H1 (cell line): ENCODE data around the gene ATP6AP1. TPM values are rescaled to one million over a fixed set of nuclear protein-coding genes. Genes with fewer than 3 reads are reported as not detected.

Experiments used
- polyA plus RNA-seq, 7 experiments: library from polyadenylated mRNA; depleted of rRNA in 3 of 7; stranded (reverse) in 5 of 7; unstranded in 2 of 7; fragments of >200 nt in 5 of 7; fragments of 200-250 nt in 2 of 7; gene quantifications; 1 replicate in 5 of 7; 2 replicates in 1 of 7; 4 replicates in 1 of 7; pipeline versions ENCODE4 v1.2.1 to v1.2.3, GENCODE V29; 2011 to 2013; ENCODE audit warnings: missing spikeins in 2 of 7, mixed read lengths in 2 of 7
- total RNA-seq: library from RNA; stranded (reverse); fragmentation: NEBNext Ultra II Directional; extraction: Animal tissue kit (Norgen Biotek cat#: 25700); gene quantifications from 2 replicates; pipeline ENCODE4 v1.2.1, GENCODE V29; 2021
- TF ChIP-seq, protein P1 (sequence below), 3 experiments: IDR thresholded peaks; 1 replicate in 2 of 3; 2 replicates in 1 of 3; pipeline versions ENCODE4 v1.5.1 to v1.6.1; 2011; ENCODE audit warnings: low read length in 3 of 3, mild to moderate bottlenecking in 3 of 3, inconsistent platforms in 2 of 3, low read depth in 1 of 3, moderate library complexity in 1 of 3; ENCODE audit not compliant: insufficient read depth in 1 of 3; ENCODE audit errors: control extremely low read depth in 1 of 3

The ATP6AP1 gene
- total and polyA plus RNA-seq, 2 of the 8 experiments (the other 6 are each of a cell fraction or from before 2014, with no cell fraction given) = 44.6 to 80.8 TPM

DNA sequence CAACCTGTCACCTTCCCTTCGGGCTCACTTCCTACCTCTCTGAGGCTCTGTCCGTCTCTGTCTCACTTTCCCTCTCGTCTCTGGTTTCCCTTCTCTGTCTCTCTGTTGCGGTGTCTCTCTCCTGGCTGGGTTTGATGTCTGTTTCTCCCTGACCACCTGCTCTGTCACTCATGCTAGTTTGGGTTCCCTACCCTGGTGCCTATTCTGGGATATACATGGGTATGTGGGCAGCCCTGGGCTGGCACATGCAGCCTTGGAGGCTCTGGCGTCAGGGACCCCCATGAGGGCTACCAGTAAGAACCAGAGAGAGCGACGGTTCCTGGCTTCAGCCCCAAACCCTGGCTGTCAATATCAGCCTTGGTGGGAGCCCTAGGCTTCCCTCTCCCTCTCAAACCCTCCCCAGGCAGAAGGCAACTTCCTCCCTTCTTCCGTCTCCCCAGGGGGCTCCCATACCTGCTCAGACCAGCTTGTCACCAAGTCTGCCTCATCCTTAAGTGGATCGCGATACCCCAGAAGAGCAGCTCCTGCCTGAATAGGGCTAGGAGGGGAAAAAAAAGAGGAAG, 19.7 kb upstream of the ATP6AP1 start (continued):
- TF ChIP-seq, protein P1, sequence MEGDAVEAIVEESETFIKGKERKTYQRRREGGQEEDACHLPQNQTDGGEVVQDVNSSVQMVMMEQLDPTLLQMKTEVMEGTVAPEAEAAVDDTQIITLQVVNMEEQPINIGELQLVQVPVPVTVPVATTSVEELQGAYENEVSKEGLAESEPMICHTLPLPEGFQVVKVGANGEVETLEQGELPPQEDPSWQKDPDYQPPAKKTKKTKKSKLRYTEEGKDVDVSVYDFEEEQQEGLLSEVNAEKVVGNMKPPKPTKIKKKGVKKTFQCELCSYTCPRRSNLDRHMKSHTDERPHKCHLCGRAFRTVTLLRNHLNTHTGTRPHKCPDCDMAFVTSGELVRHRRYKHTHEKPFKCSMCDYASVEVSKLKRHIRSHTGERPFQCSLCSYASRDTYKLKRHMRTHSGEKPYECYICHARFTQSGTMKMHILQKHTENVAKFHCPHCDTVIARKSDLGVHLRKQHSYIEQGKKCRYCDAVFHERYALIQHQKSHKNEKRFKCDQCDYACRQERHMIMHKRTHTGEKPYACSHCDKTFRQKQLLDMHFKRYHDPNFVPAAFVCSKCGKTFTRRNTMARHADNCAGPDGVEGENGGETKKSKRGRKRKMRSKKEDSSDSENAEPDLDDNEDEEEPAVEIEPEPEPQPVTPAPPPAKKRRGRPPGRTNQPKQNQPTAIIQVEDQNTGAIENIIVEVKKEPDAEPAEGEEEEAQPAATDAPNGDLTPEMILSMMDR (IDR thresholded peaks at IDR 0.05; ENCODE audit: control extremely low read depth in 1 of 3, insufficient read depth in 1 of 3, low read depth in 1 of 3, low read length in 3 of 3) = no peak
